Fibroblast of lung (primary cell): ENCODE measurements around the gene UPB1. TPM values are rescaled to one million over a fixed set of nuclear protein-coding genes. Genes with fewer than 3 reads are reported as not detected.

Experiments
- DNase-seq, 2 donors: peaks; one replicate each; pipeline versions ENCODE4 v3.0.0 to v3.0.0-alpha.2; 2010; ENCODE audit warnings: low read depth in 2 of 2
- H2AFZ ChIP-seq: 2 replicates; pipeline ENCODE4 v1.5.1; 2012; ENCODE audit warnings: low read length, control low read depth, inconsistent platforms
- H3K27ac ChIP-seq: 2 replicates; pipeline ENCODE4 v1.5.1; 2011; ENCODE audit warnings: low read length, control low read depth; ENCODE audit not compliant: insufficient read depth
- H3K27me3 ChIP-seq: 2 replicates; pipeline ENCODE4 v1.5.1; 2011; ENCODE audit warnings: mild to moderate bottlenecking, low read length; ENCODE audit not compliant: control insufficient read depth, insufficient read depth
- H3K36me3 ChIP-seq: 2 replicates; pipeline ENCODE4 v1.5.1; 2011; ENCODE audit warnings: low read length; ENCODE audit not compliant: control insufficient read depth, insufficient read depth
- H3K4me1 ChIP-seq: 2 replicates; pipeline ENCODE4 v1.5.1; 2011; ENCODE audit warnings: low read length; ENCODE audit not compliant: control insufficient read depth, insufficient read depth; ENCODE audit errors: extremely low read depth
- H3K4me2 ChIP-seq: 2 replicates; pipeline ENCODE4 v1.5.1; 2011; ENCODE audit warnings: low read length, control low read depth; ENCODE audit not compliant: insufficient read depth; ENCODE audit errors: extremely low read depth
- H3K4me3 ChIP-seq, 4 experiments: fragments of 200-600 bp in 1 of 4; sonication (generic) in 1 of 4; replicated peaks in 1 of 4; 2 replicates each; pipeline ENCODE4 v1.5.1; 2011 to 2016; ENCODE audit warnings: low read length in 4 of 4, low read depth in 3 of 4, mild to moderate bottlenecking in 3 of 4, control low read depth in 2 of 4, inconsistent platforms in 1 of 4, mixed read lengths in 1 of 4; ENCODE audit not compliant: insufficient read depth in 1 of 4; ENCODE audit errors: control extremely low read depth in 1 of 4
- H3K79me2 ChIP-seq: 2 replicates; pipeline ENCODE4 v1.5.1; 2012; ENCODE audit warnings: mild to moderate bottlenecking, low read length, inconsistent platforms; ENCODE audit not compliant: control insufficient read depth, insufficient read depth
- H3K9ac ChIP-seq: 2 replicates; pipeline ENCODE4 v1.5.1; 2011; ENCODE audit warnings: mild to moderate bottlenecking, low read length, control low read depth; ENCODE audit not compliant: insufficient read depth
- H3K9me3 ChIP-seq: 2 replicates; pipeline ENCODE4 v1.5.1; 2012; ENCODE audit warnings: low read depth, low read length; ENCODE audit not compliant: control insufficient read depth, insufficient read depth
- H4K20me1 ChIP-seq: 2 replicates; pipeline ENCODE4 v1.5.1; 2011; ENCODE audit warnings: low read length; ENCODE audit not compliant: control insufficient read depth, insufficient read depth; ENCODE audit errors: extremely low read depth
- CTCF ChIP-seq, 2 donors: IDR thresholded peaks in 1 of 2; conservative IDR thresholded peaks in 1 of 2; 1 replicate in 1 of 2; 2 replicates in 1 of 2; pipeline ENCODE4 v1.5.1; 2011 to 2012; ENCODE audit warnings: low read length in 2 of 2, control low read depth in 1 of 2, inconsistent platforms in 1 of 2, low read depth in 1 of 2, mild to moderate bottlenecking in 1 of 2
- EZH2 ChIP-seq: IDR thresholded peaks from 2 replicates; pipeline ENCODE4 v1.5.1; 2012; ENCODE audit warnings: low read length, control low read depth, mild to moderate bottlenecking; ENCODE audit errors: missing control alignments
- polyA plus RNA-seq, 2 donors: library from polyadenylated mRNA; depleted of rRNA in 1 of 2; stranded (reverse) in 1 of 2; unstranded in 1 of 2; fragments of >200 nt; gene quantifications; 2 replicates each; pipeline ENCODE4 v1.2.1, GENCODE V29; 2011 to 2012; ENCODE audit warnings: missing spikeins in 1 of 2
- total RNA-seq: library from RNA; depleted of rRNA; stranded (reverse); fragments of >200 nt; gene quantifications from 2 replicates; pipeline ENCODE4 v1.2.1, GENCODE V29; 2014

The UPB1 gene
- total and polyA plus RNA-seq, 2 donors (not counting 1 experiment from before 2014, with no cell fraction given): 0.05 TPM; not detected in 1

GRCh38 chr22:24467340-24467739 is 27.8 kb upstream of the UPB1 start:
- peaks cover 14% of the 10 kb centered on the region for H3K4me1 ChIP-seq
- DNase-seq: no peak
- no peaks in the 10 kb centered on the region for H4K20me1 ChIP-seq
- no peak overlapping the region for H2AFZ ChIP-seq
- no peak for TF ChIP-seq EZH2
- TF ChIP-seq CTCF (conservative IDR thresholded peaks at IDR 0.05 in 1 of 2, IDR thresholded peaks at IDR 0.05 in 1 of 2; ENCODE audit: low read depth in 1 of 2, low read length in 2 of 2): no peak
- H3K4me3 ChIP-seq: no peak overlapping the region
- H3K9ac ChIP-seq: no peak overlapping the region
- no peaks in the 10 kb centered on the region for H3K36me3 ChIP-seq
- H3K27ac ChIP-seq: no peak overlapping the region
- H3K79me2 ChIP-seq: no peaks in the 10 kb centered on the region
- H3K9me3 ChIP-seq: no peaks in the 10 kb centered on the region
- no peak overlapping the region for H3K4me2 ChIP-seq
- H3K27me3 ChIP-seq: no peaks in the 10 kb centered on the region

GRCh38 chr22:24471570-24471969 is 23.6 kb upstream of the UPB1 start:
- Histone ChIP-seq H3K4me3 (no peak overlapping the region), H2AFZ (no peak overlapping the region), H3K79me2 (no peaks in the 10 kb centered on the region), H3K4me2 (no peak overlapping the region), H3K27me3 (no peaks in the 10 kb centered on the region), H3K9me3 (no peaks in the 10 kb centered on the region), H4K20me1 (no peaks in the 10 kb centered on the region), H3K4me1 (peaks cover 16% of the 10 kb centered on the region), H3K9ac (no peak overlapping the region), H3K36me3 (no peaks in the 10 kb centered on the region), H3K27ac (no peak overlapping the region)
- DNase-seq: peak; percentile 76 to 97
- TF ChIP-seq EZH2 (no peak), CTCF (conservative IDR thresholded peaks at IDR 0.05 in 1 of 2, IDR thresholded peaks at IDR 0.05 in 1 of 2; ENCODE audit: low read depth in 1 of 2, low read length in 2 of 2) (no peak)

DNA sequence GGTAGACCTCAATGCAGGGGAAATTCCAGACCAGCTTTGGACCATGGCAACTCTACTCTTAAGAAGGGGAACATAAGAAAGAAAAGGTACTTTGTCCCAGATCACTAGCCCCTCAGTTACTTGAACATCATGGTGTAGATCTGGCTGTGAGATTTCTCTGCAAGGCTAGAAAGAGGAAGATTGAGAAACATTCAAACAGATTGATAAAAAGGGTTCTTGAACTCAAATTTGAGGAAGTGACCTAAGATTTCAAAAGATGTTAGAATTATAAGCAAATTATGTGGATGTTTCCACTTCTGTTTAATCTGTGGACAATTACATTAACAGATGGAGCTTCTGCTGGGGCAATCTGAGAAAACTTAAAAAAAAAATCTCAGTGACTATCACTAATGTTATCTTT is 21.8 kb upstream of the UPB1 start:
- H4K20me1 ChIP-seq: no peaks in the 10 kb centered on the region
- H3K79me2 ChIP-seq: no peaks in the 10 kb centered on the region
- peaks cover 10% of the 10 kb centered on the region for H3K4me1 ChIP-seq
- H3K4me2 ChIP-seq: no peak overlapping the region
- no peaks in the 10 kb centered on the region for H3K36me3 ChIP-seq
- no peak overlapping the region for H3K9ac ChIP-seq
- H3K27ac ChIP-seq: no peak overlapping the region
- H3K9me3 ChIP-seq: no peaks in the 10 kb centered on the region
- no peaks in the 10 kb centered on the region for H3K27me3 ChIP-seq
- TF ChIP-seq CTCF (conservative IDR thresholded peaks at IDR 0.05 in 1 of 2, IDR thresholded peaks at IDR 0.05 in 1 of 2; ENCODE audit: low read depth in 1 of 2, low read length in 2 of 2) (no peak), EZH2 (no peak)
- no peak for DNase-seq
- H3K4me3 ChIP-seq: no peak overlapping the region
- no peak overlapping the region for H2AFZ ChIP-seq
